NCI-H1105 (cell line): ENCODE results near the gene TEX264.

ENCODE experiments used
- DNase-seq: peaks from one replicate; lab custom pipeline; 2025; lab: John Stamatoyannopoulos, UW

TEX264 gene

DNA sequence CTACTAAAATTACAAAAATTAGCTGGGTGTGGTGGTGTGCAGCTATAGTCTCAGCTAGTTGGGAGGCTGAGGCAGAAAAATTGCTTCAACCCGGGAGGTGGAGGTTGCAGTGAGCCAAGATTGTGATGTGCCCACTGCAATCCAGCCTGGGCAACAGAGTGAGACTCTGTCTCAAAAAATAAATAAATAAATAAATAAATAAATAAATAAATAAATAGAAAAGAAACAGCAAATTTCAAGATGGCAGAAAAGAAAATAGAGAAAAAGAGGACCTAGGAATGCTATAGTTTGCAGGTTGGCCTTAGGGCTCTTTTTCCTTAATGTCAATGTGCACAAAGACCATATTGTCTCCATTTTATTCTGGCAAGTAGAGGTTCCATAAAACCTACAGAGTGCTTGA, 79.8 kb downstream of the TEX264 start:
- DNase-seq = no peak

DNA sequence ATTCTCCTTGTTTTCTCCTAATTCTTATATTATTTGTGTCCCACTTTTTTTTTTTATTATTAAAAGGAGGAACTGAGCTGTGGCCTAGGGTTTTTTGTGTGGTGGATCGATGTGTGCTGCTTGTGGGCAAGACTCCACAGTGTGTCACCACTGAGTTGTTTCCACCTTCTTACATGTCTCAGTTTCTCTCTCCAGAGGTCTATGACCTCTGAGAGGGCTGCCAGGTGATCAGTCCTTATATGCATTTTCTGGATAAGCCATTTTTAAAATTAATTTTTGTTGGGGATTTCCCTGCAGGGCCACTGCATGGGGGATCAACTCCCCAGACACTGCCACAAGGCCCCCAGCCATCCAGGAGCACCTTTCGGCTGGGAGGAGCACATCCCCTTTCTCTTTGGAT, 80.2 kb downstream of the TEX264 start:
- DNase-seq = no peak
